Skeletal muscle tissue (tissue), 4 donors: ENCODE measurements around the gene EIF1. TPM values are rescaled to one million over a fixed set of nuclear protein-coding genes. Genes with fewer than 3 reads are reported as not detected.
"Not testable (repeated sequence)": the region's sequence is repeated elsewhere in the genome, so short reads cannot be mapped to it uniquely, and the experiment has no call there.

ENCODE experiments used
- H3K27ac ChIP-seq: one replicate; pipeline ENCODE4 v1.7.0; 2013; ENCODE audit warnings: mild to moderate bottlenecking, low read depth, low read length, inconsistent platforms
- H3K27me3 ChIP-seq, 3 donors: one replicate each; pipeline ENCODE4 v1.7.0; 2013; ENCODE audit warnings: low read length in 3 of 3; ENCODE audit not compliant: control insufficient read depth in 3 of 3, insufficient read depth in 3 of 3
- H3K36me3 ChIP-seq, 3 donors: one replicate each; pipeline ENCODE4 v1.7.0; 2013; ENCODE audit warnings: low read length in 3 of 3; ENCODE audit not compliant: control insufficient read depth in 3 of 3, insufficient read depth in 3 of 3
- H3K4me1 ChIP-seq, 3 donors: one replicate each; pipeline ENCODE4 v1.7.0; 2013; ENCODE audit warnings: low read length in 3 of 3, mild to moderate bottlenecking in 3 of 3; ENCODE audit not compliant: control insufficient read depth in 3 of 3, insufficient read depth in 3 of 3
- H3K4me3 ChIP-seq, 3 donors: one replicate each; pipeline ENCODE4 v1.7.0; 2013; ENCODE audit warnings: low read length in 3 of 3
- H3K9ac ChIP-seq, 3 donors: one replicate each; pipeline ENCODE4 v1.7.0; 2013; ENCODE audit warnings: low read length in 3 of 3, mild to moderate bottlenecking in 3 of 3, moderate library complexity in 2 of 3, low read depth in 1 of 3
- H3K9me3 ChIP-seq, 3 donors: one replicate each; pipeline ENCODE4 v1.7.0; 2013; ENCODE audit warnings: low read length in 3 of 3; ENCODE audit not compliant: control insufficient read depth in 3 of 3
- total RNA-seq: library from RNA; depleted of rRNA; stranded (reverse); fragments of >200 nt; gene quantifications from one replicate; pipeline ENCODE4 v1.2.3, GENCODE V29; 2014
- donor health status: Osteomylitis.

Gene EIF1
- total RNA-seq, 1 donor from 2014 or later: 100 TPM

DNA sequence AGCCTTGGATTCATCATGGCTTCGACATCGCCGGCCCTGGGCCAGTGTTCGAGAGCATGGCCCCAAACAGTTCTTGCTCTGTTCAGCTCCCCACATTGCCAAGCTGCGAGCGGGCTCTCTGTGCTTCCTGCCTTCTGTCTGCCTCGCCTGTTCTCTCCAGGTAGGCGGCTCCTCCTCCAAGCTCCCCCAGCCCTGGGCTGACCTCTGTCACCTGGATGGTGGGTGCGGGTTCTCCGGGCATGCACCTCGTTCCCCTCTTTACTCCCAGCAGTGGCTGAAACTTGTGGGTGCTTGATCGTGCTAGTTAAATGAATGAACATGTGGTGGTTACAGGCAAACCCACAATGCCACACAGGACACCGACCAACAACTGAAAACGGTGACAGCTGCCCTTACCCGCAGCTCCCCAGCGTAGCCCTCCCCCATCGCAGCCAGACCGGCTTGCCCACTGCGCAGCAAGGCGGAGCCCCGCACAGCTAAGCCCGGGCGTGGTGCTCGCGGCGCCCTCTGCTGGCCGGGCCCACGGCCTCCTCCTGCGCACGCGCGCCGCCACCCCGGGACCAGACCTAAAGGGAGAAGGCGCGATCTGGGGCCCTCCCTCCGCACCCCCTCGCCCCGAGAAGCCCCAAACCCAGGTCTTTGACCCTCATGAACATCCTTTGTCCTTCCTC is 23.0 kb upstream of the EIF1 start:
- H3K27me3 ChIP-seq: no peaks in the 10 kb centered on the region
- H3K27ac ChIP-seq: peak overlapping the region; percentile 49
- peaks cover 8 to 19% (median 18%) of the 10 kb centered on the region in 3 donors for H3K4me1 ChIP-seq
- H3K9ac ChIP-seq: peak overlapping the region; percentile 61 to 90 (median 67)
- no peaks in the 10 kb centered on the region for H3K9me3 ChIP-seq
- H3K36me3 ChIP-seq: no peaks in the 10 kb centered on the region
- peak overlapping the region; percentile 64 to 85 (median 81) for H3K4me3 ChIP-seq

DNA sequence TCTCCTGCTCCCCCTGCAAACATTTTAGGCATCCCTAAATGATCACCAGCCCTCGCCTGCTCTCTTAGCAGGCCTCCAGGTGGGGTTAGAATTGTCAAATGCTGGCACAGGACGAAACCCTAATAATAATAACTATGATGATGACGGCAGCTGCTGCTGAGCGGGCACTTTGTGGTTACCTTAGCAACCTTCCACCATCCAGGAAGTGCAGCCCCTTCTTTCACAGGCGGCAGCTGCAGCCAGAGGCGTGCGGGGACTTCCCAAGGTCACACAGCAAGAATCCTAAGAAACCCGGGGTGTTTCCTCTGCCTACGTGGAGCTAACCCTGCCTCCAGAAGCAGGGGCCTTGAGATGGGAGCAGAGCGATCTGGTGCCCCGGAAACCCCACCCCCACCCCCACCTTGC is 22.4 kb upstream of the EIF1 start:
- peaks cover 8 to 19% (median 18%) of the 10 kb centered on the region in 3 donors for H3K4me1 ChIP-seq
- peak overlapping the region; percentile 64 to 85 (median 81) for H3K4me3 ChIP-seq
- H3K9ac ChIP-seq: peak overlapping the region; percentile 61 to 90 (median 67)
- H3K27me3 ChIP-seq: no peaks in the 10 kb centered on the region
- H3K27ac ChIP-seq: peak overlapping the region; percentile 49
- no peaks in the 10 kb centered on the region for H3K36me3 ChIP-seq
- no peaks in the 10 kb centered on the region for H3K9me3 ChIP-seq

DNA sequence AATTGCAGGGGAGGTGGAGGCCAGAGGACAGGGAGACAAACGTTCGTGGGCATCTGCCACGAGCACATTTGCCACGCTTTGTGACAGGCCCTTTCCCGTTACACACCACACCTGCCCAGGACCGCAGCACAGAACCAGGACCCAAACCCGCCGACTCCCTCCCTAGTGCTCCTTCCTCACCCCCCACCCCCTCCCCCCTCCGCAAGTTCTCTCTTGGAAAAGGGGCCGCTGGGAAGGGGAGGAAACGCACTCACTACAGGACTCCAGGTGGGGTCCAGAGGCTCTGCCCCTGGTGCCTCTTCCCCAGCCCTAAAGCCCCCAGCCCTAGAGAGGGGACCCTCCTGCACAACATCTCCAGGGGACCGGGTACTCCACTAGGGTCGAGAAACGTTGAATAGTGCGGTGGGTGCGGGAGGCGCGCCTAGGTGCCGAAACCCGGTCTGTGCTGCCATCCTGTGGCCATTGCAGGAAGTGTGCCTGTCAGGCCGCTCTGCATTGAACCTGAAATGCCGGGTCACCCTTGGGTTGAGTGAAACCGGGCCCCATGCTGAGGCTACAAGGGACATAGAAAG is 21.9 kb upstream of the EIF1 start:
- H3K9me3 ChIP-seq: no peaks in the 10 kb centered on the region
- no peaks in the 10 kb centered on the region for H3K27me3 ChIP-seq
- H3K36me3 ChIP-seq: no peaks in the 10 kb centered on the region
- H3K27ac ChIP-seq: peak overlapping the region; percentile 49
- H3K9ac ChIP-seq: peak overlapping the region; percentile 61 to 76 (median 61)
- H3K4me1 ChIP-seq: peaks cover 8 to 19% (median 18%) of the 10 kb centered on the region in 3 donors
- H3K4me3 ChIP-seq: peak overlapping the region; percentile 64 to 85 (median 81)

DNA sequence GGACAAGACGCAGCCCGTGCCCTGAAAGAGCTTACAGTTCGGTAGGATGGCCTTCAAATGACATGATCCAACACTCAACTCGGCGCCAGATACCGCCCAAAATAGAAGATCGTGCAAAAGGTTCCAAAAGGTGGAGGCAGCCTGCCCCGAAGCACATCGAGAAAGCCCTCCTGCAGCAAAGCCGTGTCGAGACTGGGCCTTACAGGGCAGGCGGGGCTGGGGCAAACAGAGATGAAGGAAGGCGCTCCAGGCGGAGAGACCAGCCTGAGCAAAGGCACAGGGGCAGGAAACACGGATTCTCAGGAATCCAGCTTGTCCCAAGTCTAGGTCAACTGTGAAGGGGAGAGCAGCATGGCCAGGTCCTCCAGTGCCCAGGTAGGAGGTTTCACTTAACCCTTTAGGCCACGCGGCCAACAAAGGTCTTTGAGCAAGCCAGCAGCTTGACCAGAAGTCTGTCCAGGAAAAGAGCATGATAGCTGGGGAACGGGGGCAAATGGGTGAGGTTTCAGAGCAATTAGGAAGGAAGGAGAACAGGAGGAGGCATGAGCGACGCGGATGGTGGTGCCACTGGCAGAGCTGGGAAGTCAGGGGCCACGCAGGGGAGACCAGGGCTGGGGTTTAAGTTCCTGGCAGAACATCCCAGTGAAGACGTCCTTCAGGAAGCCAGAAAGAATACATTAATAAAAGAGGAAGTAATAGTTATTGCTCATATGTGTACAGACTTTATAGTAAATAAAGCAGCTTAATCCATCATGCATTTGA is 21.2 kb upstream of the EIF1 start:
- H3K9me3 ChIP-seq: no peaks in the 10 kb centered on the region
- peak overlapping the region; percentile 49 for H3K27ac ChIP-seq
- H3K36me3 ChIP-seq: no peaks in the 10 kb centered on the region
- H3K27me3 ChIP-seq: no peaks in the 10 kb centered on the region
- peaks cover 8 to 19% (median 18%) of the 10 kb centered on the region in 3 donors for H3K4me1 ChIP-seq
- peak overlapping the region in 2 of 3 donors; percentile 64 to 81 for H3K4me3 ChIP-seq
- peak overlapping the region; percentile 61 to 76 (median 61) for H3K9ac ChIP-seq

DNA sequence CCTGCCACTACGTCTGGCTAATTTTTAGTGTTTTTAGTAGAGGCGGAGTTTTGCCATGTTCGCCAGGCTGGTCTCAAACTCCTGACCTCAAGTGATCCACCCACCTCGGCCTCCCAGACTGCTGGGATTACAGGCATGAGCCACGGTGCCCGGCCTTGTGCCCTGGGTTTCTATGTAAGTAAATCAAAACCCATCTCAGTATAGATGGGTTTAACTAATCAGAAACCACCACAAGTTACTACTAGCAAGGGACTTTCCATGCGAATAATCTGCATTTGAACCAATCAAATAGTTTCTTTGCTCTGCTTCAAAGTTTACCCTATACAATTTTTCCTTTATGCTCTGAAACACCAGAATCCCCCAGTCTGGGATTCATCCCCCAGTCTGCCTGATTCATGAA is 16.5 kb upstream of the EIF1 start:
- Histone ChIP-seq H3K27ac (no peak overlapping the region), H3K27me3 (peaks cover 0 to 3% (median 0%) of the 10 kb centered on the region in 3 donors), H3K4me1 (peaks cover 4% of the 10 kb centered on the region in 3 donors), H3K4me3 (no peak overlapping the region), H3K9me3 (no peaks in the 10 kb centered on the region), H3K9ac (no peak overlapping the region), H3K36me3 (no peaks in the 10 kb centered on the region)

DNA sequence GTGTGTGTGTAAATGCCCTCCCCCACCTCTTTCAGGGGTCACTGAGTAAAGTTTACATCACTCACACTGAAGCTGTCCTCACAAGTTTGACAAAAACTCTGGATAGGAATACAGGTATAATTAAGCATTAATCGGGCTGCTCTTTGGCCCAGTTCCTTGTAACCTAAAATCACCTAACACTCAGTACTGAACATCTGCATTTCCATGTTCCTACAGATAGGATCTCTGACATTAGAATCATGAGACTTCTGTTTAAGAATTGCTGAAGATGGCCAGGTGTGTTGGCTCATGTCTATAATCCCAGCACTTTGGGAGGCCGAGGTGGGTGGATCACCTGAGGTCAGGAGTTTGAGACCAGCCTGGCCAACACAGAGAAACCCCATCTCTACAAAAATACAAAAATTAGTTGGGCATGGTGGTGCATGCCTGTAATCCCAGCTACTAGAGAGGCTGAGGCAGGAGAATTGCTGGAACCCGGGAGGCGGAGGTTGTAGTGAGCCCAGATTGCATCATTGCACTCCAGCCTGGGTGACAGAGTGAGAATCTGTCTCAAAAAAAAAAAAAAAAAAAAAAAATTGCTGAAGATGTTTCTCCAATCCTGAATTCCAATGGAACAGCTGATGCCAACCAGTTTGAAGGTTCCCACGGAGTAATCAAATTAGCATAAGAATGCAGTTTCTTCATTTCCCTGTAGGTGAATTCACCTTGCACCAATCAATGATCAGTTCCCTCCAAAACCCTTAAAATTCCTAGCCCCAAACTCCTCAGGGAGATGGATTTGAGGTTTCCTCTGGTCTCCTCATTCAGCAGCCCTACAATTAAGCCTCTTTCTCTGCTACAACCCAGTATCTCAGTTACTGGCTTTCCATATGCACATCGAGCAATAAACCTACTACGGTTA is 13.3 kb upstream of the EIF1 start:
- H3K27ac ChIP-seq, H3K9me3 ChIP-seq, H3K9ac ChIP-seq, H3K36me3 ChIP-seq, H3K4me3 ChIP-seq, H3K27me3 ChIP-seq, H3K4me1 ChIP-seq: not testable (repeated sequence)

DNA sequence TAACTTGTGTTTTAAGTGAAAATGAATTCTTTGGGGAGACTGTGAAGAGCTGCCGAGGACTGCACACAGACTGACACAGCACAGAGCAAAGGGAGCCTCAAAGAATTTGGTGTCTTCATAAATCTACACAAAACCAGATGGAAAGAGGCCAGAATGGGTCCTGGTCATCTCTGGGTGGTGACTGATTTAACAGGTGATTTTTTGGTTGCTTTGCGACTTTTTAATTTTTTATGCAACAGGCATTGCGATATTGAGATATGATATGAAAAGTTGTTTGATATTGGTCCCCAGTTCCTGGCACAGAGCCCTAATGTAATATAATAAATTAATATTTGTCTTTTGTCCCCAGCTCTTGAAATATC is 12.6 kb upstream of the EIF1 start:
- H3K9me3 ChIP-seq: no peaks in the 10 kb centered on the region
- no peaks in the 10 kb centered on the region for H3K36me3 ChIP-seq
- peaks cover 0 to 7% (median 3%) of the 10 kb centered on the region in 3 donors for H3K27me3 ChIP-seq
- H3K27ac ChIP-seq: no peak overlapping the region
- H3K9ac ChIP-seq: no peak overlapping the region
- no peak overlapping the region for H3K4me3 ChIP-seq
- H3K4me1 ChIP-seq: no peaks in the 10 kb centered on the region

DNA sequence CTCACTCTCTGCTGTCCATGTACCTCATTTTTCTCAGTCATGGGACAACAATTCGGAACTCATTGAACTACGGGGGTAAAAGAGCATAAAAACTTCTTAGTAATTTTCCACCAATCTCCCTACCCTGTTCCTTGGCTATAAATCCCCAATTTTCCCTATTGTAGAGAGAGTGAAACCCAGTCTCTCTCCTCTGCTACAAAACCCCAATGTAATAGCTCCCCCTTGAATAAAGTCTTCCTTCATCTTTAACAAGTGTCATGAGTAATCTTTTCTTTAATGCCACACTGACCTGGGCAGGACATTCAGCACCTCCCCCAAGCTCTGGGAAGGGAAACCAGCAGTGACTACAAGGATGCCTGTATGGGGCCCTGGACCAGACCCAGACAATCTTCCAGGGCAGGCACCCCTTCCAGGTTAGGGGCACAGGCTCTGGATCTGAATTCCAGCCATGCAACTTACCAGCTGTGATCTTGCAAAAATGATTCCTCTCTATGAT is 10.2 kb upstream of the EIF1 start:
- peak overlapping the region; percentile 49 for H3K27ac ChIP-seq
- H3K27me3 ChIP-seq: peaks cover 0 to 7% (median 3%) of the 10 kb centered on the region in 3 donors
- H3K4me3 ChIP-seq: peak overlapping the region; percentile 6 to 35 (median 25)
- H3K9me3 ChIP-seq: no peaks in the 10 kb centered on the region
- no peaks in the 10 kb centered on the region for H3K4me1 ChIP-seq
- no peaks in the 10 kb centered on the region for H3K36me3 ChIP-seq
- H3K9ac ChIP-seq: no peak overlapping the region

DNA sequence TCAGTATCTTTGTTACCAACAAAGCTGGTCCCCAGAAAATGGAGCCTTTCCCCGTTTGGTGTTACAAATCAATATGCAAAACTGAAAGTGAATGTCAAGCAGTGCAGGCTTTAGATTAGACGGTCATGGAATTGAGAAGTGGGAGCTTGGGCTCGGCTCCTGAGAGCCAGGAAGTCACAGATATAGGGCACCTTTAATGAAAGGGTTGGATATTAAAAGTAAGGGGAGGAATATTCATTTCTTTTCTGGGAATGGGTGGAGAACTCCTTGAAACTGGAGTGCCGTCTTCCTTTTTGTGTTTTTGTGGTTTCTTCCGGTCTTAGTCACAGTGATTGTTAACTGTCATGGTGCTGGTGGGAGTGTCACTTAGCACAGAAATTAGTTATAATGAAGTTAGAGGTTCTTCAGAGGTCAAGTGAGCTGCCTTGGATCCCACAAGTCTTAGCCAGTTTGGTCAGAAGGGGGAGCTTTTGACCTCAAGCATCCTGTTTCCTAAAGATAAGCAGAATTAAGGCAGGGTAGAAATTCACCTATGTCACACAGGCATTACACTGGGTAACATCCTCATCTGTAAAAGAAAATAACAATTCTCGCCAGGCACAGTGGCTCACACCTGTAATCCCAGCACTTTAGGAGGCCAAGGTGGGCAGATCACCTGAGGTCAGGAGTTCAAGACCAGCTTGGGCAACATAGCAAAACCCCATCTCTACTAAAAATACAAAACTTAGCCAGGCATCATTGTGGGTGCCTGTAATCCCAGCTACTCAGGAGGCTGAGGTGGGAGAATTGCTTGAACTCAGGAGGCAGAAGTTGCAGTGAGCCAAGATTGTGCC is 9.6 kb upstream of the EIF1 start:
- Histone ChIP-seq H3K4me3 (peak overlapping the region in 2 of 3 donors; percentile 6 to 25), H3K36me3 (no peaks in the 10 kb centered on the region), H3K4me1 (no peaks in the 10 kb centered on the region), H3K9ac (no peak overlapping the region), H3K27me3 (peaks cover 0 to 7% (median 3%) of the 10 kb centered on the region in 3 donors), H3K9me3 (no peaks in the 10 kb centered on the region), H3K27ac (peak overlapping the region; percentile 49)
